SK-N-SH treated with all-trans-retinoic acid at 6 μM for 48 hours (cell line): ENCODE measurements around the gene BPTF.

Experiments
- ATAC-seq: fragments of 200-7000 bp; cut with Tn5 transposase; 3 replicates; pipeline ENCODE4 v1.9.1; 2020; ENCODE audit warnings: mild to moderate bottlenecking, moderate library complexity
- ARNTL ChIP-seq: fragments of 450-650 bp; formaldehyde crosslinking; IDR thresholded peaks from 2 replicates; pipeline ENCODE4 v1.5.0; 2020; ENCODE audit warnings: low read depth, mild to moderate bottlenecking, moderate library complexity, borderline replicate concordance
- BACH2 ChIP-seq: fragments of 250-450 bp; sonication (Bioruptor Pico); IDR thresholded peaks from 2 replicates; pipeline ENCODE4 v1.9.0; 2021; ENCODE audit warnings: mild to moderate bottlenecking, borderline replicate concordance
- CSDC2 ChIP-seq: fragments of 250-450 bp; sonication (Bioruptor Pico); IDR thresholded peaks from 2 replicates; pipeline ENCODE4 v1.5.0; 2020; ENCODE audit warnings: mild to moderate bottlenecking, moderate library complexity
- ESRRG ChIP-seq: fragments of 250-450 bp; sonication (Bioruptor Pico); IDR thresholded peaks from 2 replicates; pipeline ENCODE4 v1.6.1; 2021; ENCODE audit warnings: mild to moderate bottlenecking
- GLIS3 ChIP-seq: fragments of 250-450 bp; sonication (Bioruptor Pico); IDR thresholded peaks from 2 replicates; pipeline ENCODE4 v1.5.0; 2020; ENCODE audit warnings: mild to moderate bottlenecking, moderate library complexity
- ISL1 ChIP-seq: fragments of 250-450 bp; sonication (Bioruptor Pico); IDR thresholded peaks from 2 replicates; pipeline ENCODE4 v2.1.2; 2022; ENCODE audit warnings: mild to moderate bottlenecking, moderate library complexity
- OSR1 ChIP-seq: fragments of 250-450 bp; sonication (Bioruptor Pico); IDR thresholded peaks from 2 replicates; pipeline ENCODE4 v1.8.0; 2022; ENCODE audit warnings: moderate library complexity, mild to moderate bottlenecking, inconsistent platforms
- PPARA ChIP-seq: fragments of 250-450 bp; sonication (Bioruptor Pico); IDR thresholded peaks from 2 replicates; pipeline ENCODE4 v1.5.0; 2020; ENCODE audit warnings: mild to moderate bottlenecking, borderline replicate concordance
- SNAI2 ChIP-seq: fragments of 250-450 bp; sonication (Bioruptor Pico); IDR thresholded peaks from 2 replicates; pipeline ENCODE4 v1.5.0; 2020; ENCODE audit warnings: mild to moderate bottlenecking, moderate library complexity
- TCF4 ChIP-seq: fragments of 250-450 bp; sonication (Bioruptor Pico); IDR thresholded peaks from 2 replicates; pipeline ENCODE4 v1.8.0; 2021; ENCODE audit warnings: mild to moderate bottlenecking, moderate library complexity, borderline replicate concordance
- TOX ChIP-seq: fragments of 250-450 bp; sonication (Bioruptor Pico); IDR thresholded peaks from 2 replicates; pipeline ENCODE4 v1.8.0; 2021; ENCODE audit warnings: mild to moderate bottlenecking, moderate library complexity, borderline replicate concordance
- ZC3H10 ChIP-seq: fragments of 250-450 bp; sonication (Bioruptor Pico); IDR thresholded peaks from 2 replicates; pipeline ENCODE4 v1.5.1; 2021; ENCODE audit warnings: mild to moderate bottlenecking, moderate library complexity
- ZFP3 ChIP-seq: fragments of 250-450 bp; sonication (Bioruptor Pico); IDR thresholded peaks from 2 replicates; pipeline ENCODE4 v1.5.0; 2020; ENCODE audit warnings: mild to moderate bottlenecking, moderate library complexity
- ZFP30 ChIP-seq: fragments of 450-650 bp; formaldehyde crosslinking; IDR thresholded peaks from 2 replicates; pipeline ENCODE4 v1.5.0; 2022; ENCODE audit warnings: mild to moderate bottlenecking, moderate library complexity
- ZNF565 ChIP-seq: fragments of 450-650 bp; formaldehyde crosslinking; conservative IDR thresholded peaks from 2 replicates; pipeline ENCODE4 v1.5.0; 2020; ENCODE audit warnings: low read depth, mild to moderate bottlenecking, moderate library complexity
- ZNF70 ChIP-seq: fragments of 450-650 bp; formaldehyde crosslinking; IDR thresholded peaks from 2 replicates; pipeline ENCODE4 v1.5.0; 2020; ENCODE audit warnings: mild to moderate bottlenecking, moderate library complexity
- ZNF8 ChIP-seq: fragments of 450-650 bp; formaldehyde crosslinking; IDR thresholded peaks from 2 replicates; pipeline ENCODE4 v1.5.0; 2020; ENCODE audit warnings: mild to moderate bottlenecking, moderate library complexity
- TF ChIP-seq, protein P1 (sequence below): fragments of 250-450 bp; sonication (Bioruptor Pico); IDR thresholded peaks from 2 replicates; pipeline ENCODE4 v1.5.1; 2020; ENCODE audit warnings: low read depth, mild to moderate bottlenecking, moderate library complexity
- TF ChIP-seq, protein P2 (sequence below): fragments of 250-450 bp; sonication (Bioruptor Pico); IDR thresholded peaks from 2 replicates; pipeline ENCODE4 v1.5.1; 2021; ENCODE audit warnings: mild to moderate bottlenecking, moderate library complexity
- TF ChIP-seq, protein P3 (sequence below): fragments of 250-450 bp; sonication (Bioruptor Pico); IDR thresholded peaks from 2 replicates; pipeline ENCODE4 v1.5.0; 2020; ENCODE audit warnings: mild to moderate bottlenecking, moderate library complexity
- TF ChIP-seq, protein P4 (sequence below): fragments of 250-450 bp; sonication (Bioruptor Pico); IDR thresholded peaks from 2 replicates; pipeline ENCODE4 v1.8.0; 2020; ENCODE audit warnings: mild to moderate bottlenecking, moderate library complexity, borderline replicate concordance

Gene BPTF

DNA sequence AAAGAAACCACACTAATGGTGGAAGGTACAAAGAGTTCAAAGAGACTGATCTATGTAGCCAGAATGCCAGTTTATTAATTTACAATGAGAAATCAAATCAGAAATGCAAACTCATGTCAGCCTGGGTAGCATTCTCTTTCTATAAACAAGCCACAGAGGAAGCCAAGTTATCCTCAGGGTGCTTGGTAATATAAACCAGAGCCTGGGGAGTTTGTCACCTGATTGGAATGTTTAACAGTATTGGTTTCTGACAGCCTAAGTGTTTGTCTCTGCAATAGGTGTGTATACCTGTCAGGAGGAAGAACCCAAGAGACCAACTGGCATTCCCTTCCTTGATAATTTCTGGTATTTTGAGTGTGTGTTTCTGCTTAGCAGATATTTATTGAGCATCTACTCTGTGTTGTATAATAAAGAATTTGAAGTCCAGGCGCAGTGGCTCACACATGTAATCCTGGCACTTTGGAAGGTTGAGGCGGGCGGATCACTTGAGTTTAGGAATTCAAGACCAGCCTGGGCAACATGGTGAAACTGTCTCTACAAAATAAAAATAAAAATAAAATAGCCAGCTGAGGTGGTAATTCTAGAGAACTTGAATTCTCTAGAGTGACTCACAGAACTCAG is 174.1 kb downstream of the BPTF start (continued):
- TF ChIP-seq, protein P1, sequence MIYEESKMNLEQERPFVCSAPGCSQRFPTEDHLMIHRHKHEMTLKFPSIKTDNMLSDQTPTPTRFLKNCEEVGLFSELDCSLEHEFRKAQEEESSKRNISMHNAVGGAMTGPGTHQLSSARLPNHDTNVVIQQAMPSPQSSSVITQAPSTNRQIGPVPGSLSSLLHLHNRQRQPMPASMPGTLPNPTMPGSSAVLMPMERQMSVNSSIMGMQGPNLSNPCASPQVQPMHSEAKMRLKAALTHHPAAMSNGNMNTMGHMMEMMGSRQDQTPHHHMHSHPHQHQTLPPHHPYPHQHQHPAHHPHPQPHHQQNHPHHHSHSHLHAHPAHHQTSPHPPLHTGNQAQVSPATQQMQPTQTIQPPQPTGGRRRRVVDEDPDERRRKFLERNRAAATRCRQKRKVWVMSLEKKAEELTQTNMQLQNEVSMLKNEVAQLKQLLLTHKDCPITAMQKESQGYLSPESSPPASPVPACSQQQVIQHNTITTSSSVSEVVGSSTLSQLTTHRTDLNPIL (CRISPR knock-in tag) = no peak
- no peak for TF ChIP-seq ZFP30 (CRISPR knock-in tag)
- TF ChIP-seq, protein P2, sequence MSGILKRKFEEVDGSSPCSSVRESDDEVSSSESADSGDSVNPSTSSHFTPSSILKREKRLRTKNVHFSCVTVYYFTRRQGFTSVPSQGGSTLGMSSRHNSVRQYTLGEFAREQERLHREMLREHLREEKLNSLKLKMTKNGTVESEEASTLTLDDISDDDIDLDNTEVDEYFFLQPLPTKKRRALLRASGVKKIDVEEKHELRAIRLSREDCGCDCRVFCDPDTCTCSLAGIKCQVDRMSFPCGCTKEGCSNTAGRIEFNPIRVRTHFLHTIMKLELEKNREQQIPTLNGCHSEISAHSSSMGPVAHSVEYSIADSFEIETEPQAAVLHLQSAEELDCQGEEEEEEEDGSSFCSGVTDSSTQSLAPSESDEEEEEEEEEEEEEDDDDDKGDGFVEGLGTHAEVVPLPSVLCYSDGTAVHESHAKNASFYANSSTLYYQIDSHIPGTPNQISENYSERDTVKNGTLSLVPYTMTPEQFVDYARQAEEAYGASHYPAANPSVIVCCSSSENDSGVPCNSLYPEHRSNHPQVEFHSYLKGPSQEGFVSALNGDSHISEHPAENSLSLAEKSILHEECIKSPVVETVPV (CRISPR knock-in tag) = no peak
- TF ChIP-seq ZNF70 (CRISPR knock-in tag) = no peak
- TF ChIP-seq, protein P3, sequence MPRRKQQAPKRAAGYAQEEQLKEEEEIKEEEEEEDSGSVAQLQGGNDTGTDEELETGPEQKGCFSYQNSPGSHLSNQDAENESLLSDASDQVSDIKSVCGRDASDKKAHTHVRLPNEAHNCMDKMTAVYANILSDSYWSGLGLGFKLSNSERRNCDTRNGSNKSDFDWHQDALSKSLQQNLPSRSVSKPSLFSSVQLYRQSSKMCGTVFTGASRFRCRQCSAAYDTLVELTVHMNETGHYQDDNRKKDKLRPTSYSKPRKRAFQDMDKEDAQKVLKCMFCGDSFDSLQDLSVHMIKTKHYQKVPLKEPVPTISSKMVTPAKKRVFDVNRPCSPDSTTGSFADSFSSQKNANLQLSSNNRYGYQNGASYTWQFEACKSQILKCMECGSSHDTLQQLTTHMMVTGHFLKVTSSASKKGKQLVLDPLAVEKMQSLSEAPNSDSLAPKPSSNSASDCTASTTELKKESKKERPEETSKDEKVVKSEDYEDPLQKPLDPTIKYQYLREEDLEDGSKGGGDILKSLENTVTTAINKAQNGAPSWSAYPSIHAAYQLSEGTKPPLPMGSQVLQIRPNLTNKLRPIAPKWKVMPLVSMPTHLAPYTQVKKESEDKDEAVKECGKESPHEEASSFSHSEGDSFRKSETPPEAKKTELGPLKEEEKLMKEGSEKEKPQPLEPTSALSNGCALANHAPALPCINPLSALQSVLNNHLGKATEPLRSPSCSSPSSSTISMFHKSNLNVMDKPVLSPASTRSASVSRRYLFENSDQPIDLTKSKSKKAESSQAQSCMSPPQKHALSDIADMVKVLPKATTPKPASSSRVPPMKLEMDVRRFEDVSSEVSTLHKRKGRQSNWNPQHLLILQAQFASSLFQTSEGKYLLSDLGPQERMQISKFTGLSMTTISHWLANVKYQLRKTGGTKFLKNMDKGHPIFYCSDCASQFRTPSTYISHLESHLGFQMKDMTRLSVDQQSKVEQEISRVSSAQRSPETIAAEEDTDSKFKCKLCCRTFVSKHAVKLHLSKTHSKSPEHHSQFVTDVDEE (CRISPR knock-in tag) = no peak
- no peak for TF ChIP-seq TOX (CRISPR knock-in tag)
- TF ChIP-seq ISL1 (CRISPR knock-in tag) = no peak
- no peak for TF ChIP-seq CSDC2 (CRISPR knock-in tag)

DNA sequence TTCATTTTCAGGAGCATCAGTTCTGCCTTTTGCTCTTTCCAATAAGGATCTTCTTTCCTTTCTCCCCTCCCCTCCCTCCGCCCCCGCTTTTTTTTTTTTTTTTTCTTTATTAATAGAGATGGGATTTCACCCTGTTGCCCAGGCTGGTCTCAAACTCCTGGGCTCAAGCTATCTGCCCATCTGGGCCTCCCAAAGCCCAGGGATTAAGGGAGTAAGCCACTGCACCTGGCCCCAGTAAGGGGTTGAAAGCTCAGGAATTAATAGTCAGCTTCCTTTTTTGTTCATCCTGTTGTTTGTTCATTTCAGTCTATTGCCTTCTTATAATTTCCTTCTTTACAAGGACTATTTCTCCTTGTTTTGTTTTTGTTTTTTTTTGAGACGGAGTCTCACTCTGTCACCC is 178.9 kb downstream of the BPTF start:
- no peak for ATAC-seq
- TF ChIP-seq TCF4 (CRISPR knock-in tag) = no peak
- TF ChIP-seq ZC3H10 (CRISPR knock-in tag) = no peak
- TF ChIP-seq CSDC2 (CRISPR knock-in tag) = no peak
- TF ChIP-seq ZNF70 (CRISPR knock-in tag) = no peak
- TF ChIP-seq, protein P4, sequence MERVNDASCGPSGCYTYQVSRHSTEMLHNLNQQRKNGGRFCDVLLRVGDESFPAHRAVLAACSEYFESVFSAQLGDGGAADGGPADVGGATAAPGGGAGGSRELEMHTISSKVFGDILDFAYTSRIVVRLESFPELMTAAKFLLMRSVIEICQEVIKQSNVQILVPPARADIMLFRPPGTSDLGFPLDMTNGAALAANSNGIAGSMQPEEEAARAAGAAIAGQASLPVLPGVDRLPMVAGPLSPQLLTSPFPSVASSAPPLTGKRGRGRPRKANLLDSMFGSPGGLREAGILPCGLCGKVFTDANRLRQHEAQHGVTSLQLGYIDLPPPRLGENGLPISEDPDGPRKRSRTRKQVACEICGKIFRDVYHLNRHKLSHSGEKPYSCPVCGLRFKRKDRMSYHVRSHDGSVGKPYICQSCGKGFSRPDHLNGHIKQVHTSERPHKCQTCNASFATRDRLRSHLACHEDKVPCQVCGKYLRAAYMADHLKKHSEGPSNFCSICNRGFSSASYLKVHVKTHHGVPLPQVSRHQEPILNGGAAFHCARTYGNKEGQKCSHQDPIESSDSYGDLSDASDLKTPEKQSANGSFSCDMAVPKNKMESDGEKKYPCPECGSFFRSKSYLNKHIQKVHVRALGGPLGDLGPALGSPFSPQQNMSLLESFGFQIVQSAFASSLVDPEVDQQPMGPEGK (CRISPR knock-in tag) = no peak
- TF ChIP-seq GLIS3 (CRISPR knock-in tag) = no peak
- no peak for TF ChIP-seq OSR1 (CRISPR knock-in tag)
- no peak for TF ChIP-seq ZFP3 (CRISPR knock-in tag)
- TF ChIP-seq SNAI2 (CRISPR knock-in tag) = no peak
- no peak for TF ChIP-seq ZFP30 (CRISPR knock-in tag)
- TF ChIP-seq, protein P3 (CRISPR knock-in tag) = no peak

DNA sequence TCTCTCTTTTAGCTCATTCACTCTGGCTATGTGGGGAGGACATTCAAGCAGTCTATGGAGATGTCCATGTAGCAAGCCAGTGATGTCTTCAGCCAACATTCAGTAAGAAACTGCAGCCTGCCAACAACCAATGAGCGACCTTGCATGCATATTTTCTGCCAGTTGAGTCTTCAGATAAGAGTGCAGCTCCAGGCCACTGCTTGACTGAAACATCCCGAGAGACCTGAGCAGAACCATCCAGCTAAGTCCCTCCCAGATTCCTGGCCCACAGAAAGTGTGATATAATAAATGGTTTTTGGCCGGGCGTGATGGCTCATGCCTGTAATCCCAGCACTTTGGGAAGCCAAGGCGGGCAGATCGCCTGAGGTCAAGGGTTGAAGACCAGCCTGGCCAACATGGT is 181.5 kb downstream of the BPTF start:
- no peak for ATAC-seq

More for the DNA sequence above, 181.5 kb downstream of the BPTF start:
- no peak for TF ChIP-seq ZNF70 (CRISPR knock-in tag)
- no peak for TF ChIP-seq ZFP30 (CRISPR knock-in tag)
- no peak for TF ChIP-seq ZNF565 (CRISPR knock-in tag)
- TF ChIP-seq, protein P2 (CRISPR knock-in tag) = no peak
- TF ChIP-seq, protein P1 (CRISPR knock-in tag) = no peak
- TF ChIP-seq ZFP3 (CRISPR knock-in tag) = no peak
- no peak for TF ChIP-seq CSDC2 (CRISPR knock-in tag)
- TF ChIP-seq OSR1 (CRISPR knock-in tag) = no peak
- TF ChIP-seq ISL1 (CRISPR knock-in tag) = no peak
- no peak for TF ChIP-seq ARNTL
- TF ChIP-seq ZNF8 = no peak
- no peak for TF ChIP-seq ZC3H10 (CRISPR knock-in tag)
- no peak for TF ChIP-seq GLIS3 (CRISPR knock-in tag)
- TF ChIP-seq PPARA = no peak
- no peak for TF ChIP-seq ESRRG (CRISPR knock-in tag)
- TF ChIP-seq SNAI2 (CRISPR knock-in tag) = no peak
- no peak for TF ChIP-seq BACH2 (CRISPR knock-in tag)
